Type B pancreatic cell (in vitro differentiated cells): Measurements from ENCODE around the gene KCNJ6. TPM values are rescaled to one million over a fixed set of nuclear protein-coding genes. Genes with fewer than 3 reads are reported as not detected.

Experiments used
- DNase-seq: peaks from one replicate; pipeline ENCODE4 v3.0.0; 2021; ENCODE audit warnings: mixed read lengths; ENCODE audit not compliant: unreplicated experiment; ENCODE audit errors: extremely low spot score
- H3K27ac Mint-ChIP-seq: 2 replicates; pipeline ENCODE4 v1.8.0; 2021; ENCODE audit warnings: mild to moderate bottlenecking, mixed read lengths
- H3K27me3 Mint-ChIP-seq: 2 replicates; pipeline ENCODE4 v1.8.0; 2021; ENCODE audit warnings: mixed read lengths
- H3K36me3 Mint-ChIP-seq: 2 replicates; pipeline ENCODE4 v1.8.0; 2021; ENCODE audit warnings: mixed read lengths
- H3K4me1 Mint-ChIP-seq: one replicate; pipeline ENCODE4 v1.8.0; 2021; ENCODE audit warnings: mixed read lengths; ENCODE audit not compliant: unreplicated experiment
- H3K4me3 Mint-ChIP-seq: 2 replicates; pipeline ENCODE4 v1.8.0; 2021; ENCODE audit warnings: mild to moderate bottlenecking, mixed read lengths
- H3K9me3 Mint-ChIP-seq: 2 replicates; pipeline ENCODE4 v1.8.0; 2021; ENCODE audit warnings: mixed read lengths
- CTCF ChIP-seq: fragments of 200-600 bp; sonication (generic); conservative IDR thresholded peaks from 2 replicates; pipeline ENCODE4 v1.5.0; 2021; ENCODE audit warnings: antibody characterized with exemption, mild to moderate bottlenecking
- total RNA-seq: library from RNA; stranded (reverse); gene quantifications from 2 replicates; pipeline ENCODE4 v1.2.1, GENCODE V29; 2021; ENCODE audit warnings: low replicate concordance

KCNJ6 gene
- total RNA-seq, 1 donor from 2014 or later: 2.1 TPM

- no peak for DNase-seq
- Mint-ChIP-seq H3K9me3 (no peaks in the 10 kb centered on the region), H3K27ac (no peak overlapping the region), H3K27me3 (no peaks in the 10 kb centered on the region), H3K4me3 (no peak overlapping the region), H3K36me3 (no peaks in the 10 kb centered on the region), H3K4me1 (no peaks in the 10 kb centered on the region)
- TF ChIP-seq CTCF: no peak
These were observed 298.2 kb downstream of the KCNJ6 start for GRCh38 chr21:37618081-37618480.

- no peak overlapping the region for H3K4me3 Mint-ChIP-seq
- H3K27me3 Mint-ChIP-seq: no peaks in the 10 kb centered on the region
- H3K36me3 Mint-ChIP-seq: no peaks in the 10 kb centered on the region
- TF ChIP-seq CTCF: no peak
- no peak for DNase-seq
- peaks cover 6% of the 10 kb centered on the region for H3K9me3 Mint-ChIP-seq
- no peaks in the 10 kb centered on the region for H3K4me1 Mint-ChIP-seq
- H3K27ac Mint-ChIP-seq: no peak overlapping the region
These were observed 300.3 kb downstream of the KCNJ6 start for GRCh38 chr21:37615962-37616361.

GRCh38 chr21:37614351-37614875, 301.8 kb downstream of the KCNJ6 start:
- peaks cover 6% of the 10 kb centered on the region for H3K9me3 Mint-ChIP-seq
- no peak for TF ChIP-seq CTCF
- no peaks in the 10 kb centered on the region for H3K36me3 Mint-ChIP-seq
- H3K27ac Mint-ChIP-seq: no peak overlapping the region
- no peak overlapping the region for H3K4me3 Mint-ChIP-seq
- no peaks in the 10 kb centered on the region for H3K4me1 Mint-ChIP-seq
- DNase-seq: no peak
- no peaks in the 10 kb centered on the region for H3K27me3 Mint-ChIP-seq

GRCh38 chr21:37607081-37607480, 309.2 kb downstream of the KCNJ6 start:
- Mint-ChIP-seq H3K9me3 (no peaks in the 10 kb centered on the region), H3K27me3 (peaks cover 4% of the 10 kb centered on the region), H3K4me3 (no peak overlapping the region), H3K27ac (no peak overlapping the region), H3K4me1 (no peaks in the 10 kb centered on the region), H3K36me3 (no peaks in the 10 kb centered on the region)
- no peak for DNase-seq
- no peak for TF ChIP-seq CTCF

GRCh38 chr21:37606549-37606948, 309.7 kb downstream of the KCNJ6 start:
- H3K4me3 Mint-ChIP-seq: no peak overlapping the region
- no peak for TF ChIP-seq CTCF
- no peaks in the 10 kb centered on the region for H3K9me3 Mint-ChIP-seq
- H3K4me1 Mint-ChIP-seq: no peaks in the 10 kb centered on the region
- H3K27me3 Mint-ChIP-seq: peaks cover 4% of the 10 kb centered on the region
- H3K27ac Mint-ChIP-seq: no peak overlapping the region
- no peak for DNase-seq
- no peaks in the 10 kb centered on the region for H3K36me3 Mint-ChIP-seq

GRCh38 chr21:37605006-37605405, 311.3 kb downstream of the KCNJ6 start:
- TF ChIP-seq CTCF: no peak
- peaks cover 7% of the 10 kb centered on the region for H3K27me3 Mint-ChIP-seq
- H3K27ac Mint-ChIP-seq: no peak overlapping the region

More at GRCh38 chr21:37605006-37605405, 311.3 kb downstream of the KCNJ6 start:
- DNase-seq: no peak
- H3K4me3 Mint-ChIP-seq: no peak overlapping the region
- no peaks in the 10 kb centered on the region for H3K9me3 Mint-ChIP-seq
- no peaks in the 10 kb centered on the region for H3K36me3 Mint-ChIP-seq
- H3K4me1 Mint-ChIP-seq: no peaks in the 10 kb centered on the region
